GM18868 (cell line): ENCODE results near the gene CD81.

Source experiments
- ATAC-seq: cut with Tn5 transposase; IDR thresholded peaks from one replicate; pipeline ENCODE4 v1.9.1; 2021; ENCODE audit warnings: mild to moderate bottlenecking, moderate library complexity; ENCODE audit not compliant: unreplicated experiment

The CD81 gene

GRCh38 chr11:2374456-2375201 is 2.5 kb upstream of the CD81 start:
- no peak for ATAC-seq

- ATAC-seq, result no peak
Observed at GRCh38 chr11:2375341-2375853, 1.7 kb upstream of the CD81 start.

- ATAC-seq, result no peak
Observed at GRCh38 chr11:2375964-2376551, 1.1 kb upstream of the CD81 start.

- no peak for ATAC-seq
Observed at GRCh38 chr11:2377511-2378443, 667 bp downstream of the CD81 start.

- ATAC-seq, result no peak
Observed at GRCh38 chr11:2378527-2379210, 1.6 kb downstream of the CD81 start.

GRCh38 chr11:2379466-2380174 is 2.5 kb downstream of the CD81 start:
- ATAC-seq, result no peak

GRCh38 chr11:2380396-2380795 is 3.3 kb downstream of the CD81 start:
- ATAC-seq, result no peak

GRCh38 chr11:2380807-2381350 is 3.8 kb downstream of the CD81 start:
- no peak for ATAC-seq

GRCh38 chr11:2381494-2382128 is 4.5 kb downstream of the CD81 start:
- no peak for ATAC-seq

GRCh38 chr11:2382129-2382517 is 5.0 kb downstream of the CD81 start:
- no peak for ATAC-seq

GRCh38 chr11:2382936-2383851 is 6.1 kb downstream of the CD81 start:
- no peak for ATAC-seq

GRCh38 chr11:2383852-2384804 is 7.0 kb downstream of the CD81 start:
- ATAC-seq, result no peak

GRCh38 chr11:2385156-2386151 is 8.3 kb downstream of the CD81 start:
- peak; percentile 24 for ATAC-seq

GRCh38 chr11:2386591-2386990 is 9.5 kb downstream of the CD81 start:
- ATAC-seq, result no peak

GRCh38 chr11:2387266-2387987 is 10.3 kb downstream of the CD81 start:
- ATAC-seq, result no peak
